K562 (cell line): ENCODE results near the gene ZSCAN25. TPM values are rescaled to one million over a fixed set of nuclear protein-coding genes. Genes with fewer than 3 reads are reported as not detected.

ENCODE experiments used
- ATAC-seq: fragments of 200-7000 bp; cut with Tn5 transposase; 3 replicates; pipeline ENCODE4 v1.9.1; 2020; ENCODE audit warnings: moderate library complexity
- BruUV-seq: library from RNA; stranded (reverse); fragments of 400-500 nt; replicated peaks from 2 replicates; lab custom pipeline; 2021; lab: Mats Ljungman, UMichigan
- CTCF ChIA-PET: fragments of 300-600 bp; formaldehyde crosslinking; extraction: SDS; loops from one replicate; lab custom pipeline; 2021; ENCODE audit warnings: low intra/inter-chr PET ratio; lab: Yijun Ruan, JAX
- POLR2A ChIA-PET: fragments of 300-600, 350-650 bp; sonication (Branson Sonifier 250); formaldehyde crosslinking; extraction: SDS; loops from one replicate; lab custom pipeline; 2021; ENCODE audit warnings: antibody characterized with exemption, inconsistent platforms; lab: Yijun Ruan, JAX
- DNase-seq, 4 experiments: peaks; one replicate each; pipeline versions ENCODE4 v3.0.0 to v3.0.0-alpha.2; 2011 to 2018; ENCODE audit warnings: low spot score in 3 of 4, mixed read lengths in 3 of 4; ENCODE audit errors: extremely low read depth in 1 of 4
- FAIRE-seq: peaks from 2 replicates; lab custom pipeline; 2011; peaks lifted over from hg19 to GRCh38; lab: Jason Lieb, UNC
- H2AFZ ChIP-seq: 2 replicates; pipeline ENCODE4 v1.6.0; 2011; ENCODE audit warnings: low read depth, low read length, control low read depth, inconsistent platforms
- H3K27ac ChIP-seq: fragments of 200-600 bp; 3 replicates; pipeline ENCODE4 v1.8.0; 2011; ENCODE audit warnings: low read depth, mild to moderate bottlenecking, control low read depth, inconsistent platforms, low read length, moderate library complexity, mixed read lengths; ENCODE audit errors: extremely low read depth
- H3K27me3 ChIP-seq, 2 experiments: fragments of 300-600 bp in 1 of 2; 2 replicates in 1 of 2; 3 replicates in 1 of 2; pipeline versions ENCODE4 v1.6.0 to v1.8.0; 2011; ENCODE audit warnings: inconsistent platforms in 2 of 2, low read length in 2 of 2, mild to moderate bottlenecking in 1 of 2, mixed read lengths in 1 of 2, moderate library complexity in 1 of 2; ENCODE audit not compliant: control insufficient read depth in 2 of 2, insufficient read depth in 2 of 2
- H3K36me3 ChIP-seq: fragments of 300-600 bp; 3 replicates; pipeline ENCODE4 v1.8.0; 2011; ENCODE audit warnings: mild to moderate bottlenecking, low read length, inconsistent platforms; ENCODE audit not compliant: control insufficient read depth, insufficient read depth
- H3K4me1 ChIP-seq, 2 experiments: fragments of 200-600 bp in 1 of 2; replicated peaks in 1 of 2; 2 replicates in 1 of 2; 3 replicates in 1 of 2; pipeline versions ENCODE4 v1.5.1 to v1.8.0; 2011; ENCODE audit warnings: inconsistent platforms in 2 of 2, low read length in 2 of 2, mild to moderate bottlenecking in 1 of 2, mixed read lengths in 1 of 2, moderate library complexity in 1 of 2; ENCODE audit not compliant: control insufficient read depth in 2 of 2, insufficient read depth in 2 of 2
- H3K4me2 ChIP-seq: 2 replicates; pipeline ENCODE4 v1.6.1; 2011; ENCODE audit warnings: low read length, control low read depth, inconsistent platforms, mixed read lengths; ENCODE audit not compliant: insufficient read depth
- H3K4me3 ChIP-seq: fragments of 200-600 bp; sonication (generic), shearing (Covaris generic); 2 replicates; pipeline ENCODE4 v1.5.1; 2016; ENCODE audit warnings: control low read depth, inconsistent platforms
- H3K79me2 ChIP-seq: fragments of 200-600 bp; 3 replicates; pipeline ENCODE4 v1.8.0; 2011; ENCODE audit warnings: low read length, inconsistent platforms; ENCODE audit not compliant: control insufficient read depth, insufficient read depth
- H3K9ac ChIP-seq, 2 experiments: 2 replicates each; pipeline versions ENCODE4 v1.6.0 to v1.6.1; 2011; ENCODE audit warnings: low read depth in 2 of 2, low read length in 2 of 2, control low read depth in 1 of 2, inconsistent platforms in 1 of 2, mild to moderate bottlenecking in 1 of 2, mixed read lengths in 1 of 2; ENCODE audit not compliant: insufficient read depth in 1 of 2
- H3K9me1 ChIP-seq: one replicate; pipeline ENCODE4 v1.6.0; 2011; ENCODE audit warnings: inconsistent platforms, mild to moderate bottlenecking, low read length, moderate library complexity; ENCODE audit not compliant: control insufficient read depth, insufficient read depth
- H3K9me3 ChIP-seq: replicated peaks from 2 replicates; pipeline ENCODE4 v1.5.1; 2011; ENCODE audit warnings: low read depth, low read length, inconsistent platforms; ENCODE audit not compliant: control insufficient read depth, insufficient read depth
- H4K20me1 ChIP-seq: replicated peaks from 2 replicates; pipeline ENCODE4 v1.6.1; 2011; ENCODE audit warnings: low read length, inconsistent platforms, mixed read lengths; ENCODE audit not compliant: control insufficient read depth, insufficient read depth
- OTX1 ChIP-seq: fragments of 450-650 bp; formaldehyde crosslinking; IDR thresholded peaks from 2 replicates; pipeline ENCODE4 v1.4.0; 2022; ENCODE audit warnings: mild to moderate bottlenecking
- RBFOX2 ChIP-seq: fragments of 200-400 bp; formaldehyde crosslinking; IDR thresholded peaks from 2 replicates; pipeline ENCODE4 v1.6.1; 2017; ENCODE audit warnings: low read depth, mild to moderate bottlenecking, low read length, moderate library complexity
- TSC22D4 ChIP-seq: fragments of 450-650 bp; IDR thresholded peaks from 2 replicates; pipeline ENCODE4 v1.6.1; 2016; ENCODE audit warnings: missing genetic modification characterization, missing biosample characterization, control low read depth
- WGBS: fragments of 100-300 bp; shearing (Covaris generic); methylation state at CpG from one replicate; pipeline ENCODE4 v1.1.6; 2016; ENCODE audit warnings: low coverage, mixed read lengths; ENCODE audit not compliant: insufficient coverage; ENCODE audit errors: missing lambda C conversion rate; 5-methylcytosine and 5-hydroxymethylcytosine counted together
- in situ Hi-C: fragments of 300-500 bp; cut with MboI; formaldehyde crosslinking; loops from 4 replicates; pipeline ENCODE4 v1.15.0; 2018; ENCODE audit warnings: inconsistent platforms, mixed read lengths
- intact Hi-C: fragments of 100-400 bp; cut with micrococcal nuclease; formaldehyde crosslinking; loops from 2 replicates; pipeline ENCODE4 v1.14.2; 2022
- polyA plus RNA-seq, 8 experiments: library from polyadenylated mRNA; depleted of rRNA in 4 of 8; stranded (reverse) in 5 of 8; unstranded in 3 of 8; fragments of >200 nt; fragmentation: Nextera tagmentation in 2 of 8; fragmentation: Illumina TruSeq in 1 of 8; extraction: Ambion mirVana in 2 of 8; extraction: Trizol in 1 of 8; gene quantifications; 2 replicates each; pipeline versions ENCODE4 v1.2.1 to v1.2.3, GENCODE V29; 2011 to 2014; ENCODE audit warnings: inconsistent platforms in 1 of 8, missing spikeins in 1 of 8
- total RNA-seq, 7 experiments: library from RNA; depleted of rRNA in 6 of 7; stranded (reverse); fragments of >200 nt in 6 of 7; fragmentation: Illumina TruSeq in 2 of 7; extraction: Trizol in 2 of 7; gene quantifications; 2 replicates each; pipeline versions ENCODE4 v1.2.1 to v1.2.3, GENCODE V29; 2011 to 2021; ENCODE audit warnings: low replicate concordance in 1 of 7

The ZSCAN25 gene
- total and polyA plus RNA-seq, 9 of the 15 experiments (the other 6 are each of a cell fraction or from before 2014, with no cell fraction given) = 0.94 to 18.4 (median 12.8) TPM

GRCh38 chr7:99618726-99619125 is 2.0 kb downstream of the ZSCAN25 start (continued):
- TF ChIP-seq TSC22D4 (tag) = no peak

GRCh38 chr7:99619571-99620130 is 2.9 kb downstream of the ZSCAN25 start:
- Histone ChIP-seq H3K9ac (peak overlapping the region in 1 of 2 experiments; percentile 45; a peak in 1 of 4 replicates), H3K4me1 (peaks cover 9 to 22% of the 10 kb centered on the region in 2 experiments; a peak in 4 of 5 replicates), H3K79me2 (peaks cover 16% of the 10 kb centered on the region), H3K36me3 (peaks cover 66% of the 10 kb centered on the region), H3K27ac (no peak overlapping the region), H4K20me1 (peaks cover 5% of the 10 kb centered on the region; the same call in 1 of the 2 replicates), H3K4me3 (no peak overlapping the region), H3K9me3 (peaks cover 3% of the 10 kb centered on the region; the same call in 1 of the 2 replicates), H2AFZ (no peak overlapping the region), H3K4me2 (no peak overlapping the region), H3K27me3 (no peaks in the 10 kb centered on the region), H3K9me1 (no peaks in the 10 kb centered on the region)
- in situ Hi-C loops = no loop called here
- ATAC-seq (no peak), FAIRE-seq (no peak), DNase-seq (no peak)
- intact Hi-C loops = no loop called here
- ChIA-PET CTCF (no interaction called here), POLR2A (interaction anchor here (0.6 to 3.5 kb wide), 2 partner anchors 11 to 224 kb away, joined by 3 to 29 read pairs; no protein-coding TSS in a partner anchor)
- BruUV-seq = no TSS peak
- no peak for TF ChIP-seq OTX1
- peak; percentile 52 for TF ChIP-seq RBFOX2
- WGBS = 94% methylated on average over 18 of the region's 18 CpGs
